ENCODE data around the gene NUDT9. TPM values are rescaled to one million over a fixed set of nuclear protein-coding genes. Genes with fewer than 3 reads are reported as not detected.
"Not testable (repeated sequence)": the region's sequence is repeated elsewhere in the genome, so short reads cannot be mapped to it uniquely, and the experiment has no call there.

The NUDT9 gene
- total and polyA plus RNA-seq, 8 donors: 3.6 to 44.9 (median 17.6) TPM

- no peaks in the 10 kb centered on the region for H3K27me3 ChIP-seq
- no peak overlapping the region for H3K4me3 ChIP-seq
- TF ChIP-seq POLR2AphosphoS5 (IDR thresholded peaks at IDR 0.05): no peak
- no peak for TF ChIP-seq EP300 (IDR thresholded peaks at IDR 0.05)
- TF ChIP-seq CTCF (IDR thresholded peaks at IDR 0.05): no peak
- no peak for TF ChIP-seq POLR2A (IDR thresholded peaks at IDR 0.05)
- H3K27ac ChIP-seq: no peak overlapping the region
- no peak for DNase-seq
- H3K9me3 ChIP-seq: no peaks in the 10 kb centered on the region
- intact Hi-C loops (cut with DNase I; ENCODE audit: low total_unique reads): no loop called here
- H3K4me1 ChIP-seq: no peaks in the 10 kb centered on the region
- peaks cover 9 to 70% (median 65%) of the 10 kb centered on the region in 4 donors for H3K36me3 ChIP-seq
- WGBS, 5 donors: 39 to 77% (median 58%) methylated on average over 3 of the region's 3 CpGs
Observed at GRCh38 chr4:87445964-87446363, 23.6 kb downstream of the NUDT9 start.

- H3K4me1 ChIP-seq; H3K9me3 ChIP-seq; H3K27me3 ChIP-seq; DNase-seq; H3K4me3 ChIP-seq; intact Hi-C loops (cut with DNase I; ENCODE audit: low total_unique reads); H3K27ac ChIP-seq: not testable (repeated sequence)
- 48 to 67% (median 57%) methylated on average over 6 of the region's 6 CpGs for WGBS, 5 donors
- H3K36me3 ChIP-seq: peaks cover 9 to 73% (median 68%) of the 10 kb centered on the region in 4 donors
Observed at GRCh38 chr4:87446375-87446774, 24.0 kb downstream of the NUDT9 start.

- Histone ChIP-seq H3K27me3 (no peaks in the 10 kb centered on the region), H3K9me3 (no peaks in the 10 kb centered on the region), H3K27ac (no peak overlapping the region), H3K36me3 (peaks cover 10 to 72% (median 66%) of the 10 kb centered on the region in 4 donors), H3K4me3 (no peak overlapping the region), H3K4me1 (peaks cover 0 to 4% (median 0%) of the 10 kb centered on the region in 4 donors)
- no peak for DNase-seq
- TF ChIP-seq POLR2AphosphoS5 (IDR thresholded peaks at IDR 0.05): no peak
- TF ChIP-seq EP300 (IDR thresholded peaks at IDR 0.05): no peak
- TF ChIP-seq CTCF (IDR thresholded peaks at IDR 0.05): no peak
- TF ChIP-seq POLR2A (IDR thresholded peaks at IDR 0.05): no peak
- intact Hi-C loops (cut with DNase I; ENCODE audit: low total_unique reads): no loop called here
Observed at GRCh38 chr4:87451537-87451936, 29.2 kb downstream of the NUDT9 start.

GRCh38 chr4:87458913-87459312, 36.5 kb downstream of the NUDT9 start:
- Histone ChIP-seq H3K4me3 (no peak overlapping the region), H3K27me3 (no peaks in the 10 kb centered on the region), H3K27ac (no peak overlapping the region), H3K4me1 (peaks cover 0 to 15% (median 7%) of the 10 kb centered on the region in 4 donors), H3K36me3 (peaks cover 3 to 47% (median 32%) of the 10 kb centered on the region in 4 donors), H3K9me3 (no peaks in the 10 kb centered on the region)
- WGBS, 5 donors: 98% methylated on average over 4 of the region's 4 CpGs
- intact Hi-C loops (cut with DNase I; ENCODE audit: low total_unique reads): no loop called here
- no peak for DNase-seq
- no peak for TF ChIP-seq POLR2AphosphoS5 (IDR thresholded peaks at IDR 0.05)
- TF ChIP-seq EP300 (IDR thresholded peaks at IDR 0.05): no peak
- TF ChIP-seq POLR2A (IDR thresholded peaks at IDR 0.05): no peak
- TF ChIP-seq CTCF (IDR thresholded peaks at IDR 0.05): no peak

- no peak overlapping the region for H3K4me3 ChIP-seq
- DNase-seq: peak in 1 of 2 donors; percentile 9
- H3K4me1 ChIP-seq: peaks cover 0 to 22% (median 7%) of the 10 kb centered on the region in 4 donors
- no peaks in the 10 kb centered on the region for H3K27me3 ChIP-seq
- no peak overlapping the region for H3K27ac ChIP-seq
- H3K9me3 ChIP-seq: no peaks in the 10 kb centered on the region
- H3K36me3 ChIP-seq: peaks cover 3 to 25% (median 21%) of the 10 kb centered on the region in 4 donors
- TF ChIP-seq CTCF (IDR thresholded peaks at IDR 0.05) (no peak), POLR2A (IDR thresholded peaks at IDR 0.05) (no peak), POLR2AphosphoS5 (IDR thresholded peaks at IDR 0.05) (peak in 1 of 3 donors; percentile 27), EP300 (IDR thresholded peaks at IDR 0.05) (no peak)
- intact Hi-C loops (cut with DNase I; ENCODE audit: low total_unique reads): no loop called here
Observed at GRCh38 chr4:87461281-87461700, 38.9 kb downstream of the NUDT9 start.
